22Rv1 (cell line): ENCODE measurements around the gene METTL15.

Experiments used
- CTCF ChIP-seq: fragments of 450-650 bp; IDR thresholded peaks from 2 replicates; pipeline ENCODE4 v1.5.1; 2017; ENCODE audit warnings: mild to moderate bottlenecking
- ZFX ChIP-seq: fragments of 450-650 bp; IDR thresholded peaks from 2 replicates; pipeline ENCODE4 v1.6.1; 2017; ENCODE audit warnings: antibody characterized with exemption, borderline replicate concordance

DNA sequence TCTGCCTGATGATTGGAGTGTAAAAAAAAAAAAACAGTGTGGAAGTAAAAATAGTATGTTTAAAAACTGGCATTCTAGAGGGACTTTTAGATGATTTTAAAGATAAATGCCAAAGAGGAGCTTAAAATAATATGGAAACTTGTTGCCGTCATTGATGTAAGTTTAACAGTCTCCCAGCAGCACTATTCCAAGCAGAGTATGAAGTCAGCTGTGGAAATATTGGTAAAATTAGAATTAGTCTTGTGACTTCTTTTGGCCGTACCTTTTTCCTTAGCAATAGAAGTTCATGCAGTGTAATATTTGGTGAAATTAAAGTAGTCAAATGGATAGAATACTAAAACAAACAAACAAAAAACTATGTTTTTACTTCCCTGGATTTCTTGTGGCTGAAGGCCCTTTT is 134.9 kb downstream of the METTL15 start:
- TF ChIP-seq CTCF (no peak), ZFX (no peak)
